GM19025 (cell line): ENCODE measurements around the gene TNFRSF21.
"Not testable (repeated sequence)": the region's sequence is repeated elsewhere in the genome, so short reads cannot be mapped to it uniquely, and the experiment has no call there.

ENCODE experiments used
- ATAC-seq: cut with Tn5 transposase; IDR thresholded peaks from one replicate; pipeline ENCODE4 v1.9.1; 2021; ENCODE audit warnings: mild to moderate bottlenecking, low read depth, moderate library complexity; ENCODE audit not compliant: unreplicated experiment

TNFRSF21 gene, protein sequence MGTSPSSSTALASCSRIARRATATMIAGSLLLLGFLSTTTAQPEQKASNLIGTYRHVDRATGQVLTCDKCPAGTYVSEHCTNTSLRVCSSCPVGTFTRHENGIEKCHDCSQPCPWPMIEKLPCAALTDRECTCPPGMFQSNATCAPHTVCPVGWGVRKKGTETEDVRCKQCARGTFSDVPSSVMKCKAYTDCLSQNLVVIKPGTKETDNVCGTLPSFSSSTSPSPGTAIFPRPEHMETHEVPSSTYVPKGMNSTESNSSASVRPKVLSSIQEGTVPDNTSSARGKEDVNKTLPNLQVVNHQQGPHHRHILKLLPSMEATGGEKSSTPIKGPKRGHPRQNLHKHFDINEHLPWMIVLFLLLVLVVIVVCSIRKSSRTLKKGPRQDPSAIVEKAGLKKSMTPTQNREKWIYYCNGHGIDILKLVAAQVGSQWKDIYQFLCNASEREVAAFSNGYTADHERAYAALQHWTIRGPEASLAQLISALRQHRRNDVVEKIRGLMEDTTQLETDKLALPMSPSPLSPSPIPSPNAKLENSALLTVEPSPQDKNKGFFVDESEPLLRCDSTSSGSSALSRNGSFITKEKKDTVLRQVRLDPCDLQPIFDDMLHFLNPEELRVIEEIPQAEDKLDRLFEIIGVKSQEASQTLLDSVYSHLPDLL

DNA sequence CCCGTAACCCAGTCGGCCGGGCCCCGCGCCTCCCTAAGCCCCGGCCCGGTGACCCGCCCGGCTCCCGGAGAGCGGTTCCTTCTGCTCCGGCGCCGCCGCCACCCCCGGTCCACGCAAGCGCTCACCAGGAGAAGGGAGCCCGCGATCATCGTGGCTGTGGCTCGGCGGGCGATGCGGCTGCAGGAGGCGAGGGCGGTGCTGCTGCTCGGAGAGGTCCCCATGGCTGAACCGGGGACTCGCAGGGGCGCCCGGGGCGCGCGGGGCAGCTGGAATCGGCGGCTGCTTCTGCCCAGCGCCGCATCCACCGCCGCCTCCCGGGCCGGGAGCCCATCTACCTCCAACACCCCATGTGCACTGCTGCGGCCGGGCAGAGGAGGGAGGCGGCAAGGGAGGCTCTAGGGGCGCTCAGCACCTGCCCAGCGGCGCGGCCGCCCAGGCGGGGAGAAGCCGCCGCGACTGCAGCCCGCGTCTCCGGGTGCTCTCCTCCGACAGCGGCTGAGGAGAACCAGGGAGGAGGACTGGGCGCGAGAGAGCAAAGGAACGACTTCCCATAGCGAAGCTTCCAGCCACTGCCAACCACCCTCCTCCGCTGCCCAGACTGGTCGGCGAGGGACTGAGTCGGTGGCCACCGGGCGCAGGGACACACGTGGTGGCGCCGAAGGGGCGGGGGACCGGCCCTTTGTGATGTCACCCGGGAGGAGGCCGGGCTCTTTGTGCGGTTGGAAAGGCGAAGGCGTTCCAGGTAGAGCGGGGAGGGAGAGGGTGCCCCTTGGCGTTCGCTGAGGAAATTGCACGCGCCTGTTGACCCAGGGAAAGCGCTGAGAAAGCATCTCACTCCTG is at the start of gene TNFRSF21:
TSS of gene TNFRSF21 (minus strand) at position 615 of the 840 bp plus-strand sequence. CDS start at position 221, 394 bp downstream.
- ATAC-seq = peak; percentile 98

DNA sequence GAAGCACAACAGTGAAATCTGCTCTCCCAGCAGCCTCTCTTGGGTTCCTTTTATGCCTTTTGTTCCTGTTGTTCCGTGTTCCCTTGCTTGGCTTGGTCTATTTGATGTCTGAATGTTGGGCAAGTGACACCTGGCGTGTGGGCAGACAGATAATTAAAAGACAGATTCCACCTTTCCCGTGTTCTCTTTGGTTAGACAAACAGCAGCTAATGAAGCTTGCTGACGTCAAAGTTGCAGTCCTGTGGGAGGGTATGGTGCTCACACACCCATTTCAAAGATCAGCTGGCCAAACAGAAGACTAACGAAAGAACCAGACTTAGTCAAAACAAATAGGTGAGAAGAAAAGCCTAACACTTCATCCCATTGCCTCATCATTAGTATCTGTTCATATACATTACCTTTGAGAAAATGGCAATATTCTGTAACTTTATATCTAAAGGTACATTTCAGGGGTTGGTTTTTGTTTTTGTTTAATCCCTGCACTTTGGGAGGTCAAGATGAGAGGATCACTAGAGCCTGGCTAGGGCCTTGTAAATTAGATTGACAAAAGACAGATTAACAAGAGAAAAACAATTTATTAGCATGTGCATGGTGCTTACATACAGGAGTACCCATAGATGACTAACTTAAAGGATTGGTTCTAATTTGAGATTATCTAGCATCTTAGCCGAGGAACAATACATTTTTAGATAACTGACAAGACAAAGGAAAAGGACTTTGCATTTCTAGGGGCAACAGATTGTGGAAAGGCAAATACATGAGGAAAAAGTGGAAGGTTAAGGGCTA is 48.9 kb upstream of the TNFRSF21 start:
- peak; percentile 33 for ATAC-seq

DNA sequence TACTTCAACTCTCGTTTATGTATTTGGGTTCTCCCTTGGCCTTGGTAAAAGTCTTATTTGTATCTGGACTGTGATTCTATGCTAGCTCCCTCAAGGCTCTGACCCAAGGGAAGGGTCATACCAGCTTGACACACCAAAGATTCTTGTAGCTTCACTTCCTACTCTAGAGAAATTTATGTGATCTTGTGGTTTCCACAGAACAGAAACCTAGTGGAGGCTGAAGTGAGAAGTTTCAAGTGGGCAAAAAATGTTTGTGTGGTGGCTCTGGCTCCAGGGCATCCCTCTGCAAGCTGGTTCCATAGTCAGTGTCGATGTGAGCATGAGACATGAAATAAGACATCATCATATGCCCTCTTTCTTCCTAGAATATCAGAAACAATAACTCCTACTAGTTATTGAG is 48.1 kb upstream of the TNFRSF21 start:
- ATAC-seq = peak; percentile 62

DNA sequence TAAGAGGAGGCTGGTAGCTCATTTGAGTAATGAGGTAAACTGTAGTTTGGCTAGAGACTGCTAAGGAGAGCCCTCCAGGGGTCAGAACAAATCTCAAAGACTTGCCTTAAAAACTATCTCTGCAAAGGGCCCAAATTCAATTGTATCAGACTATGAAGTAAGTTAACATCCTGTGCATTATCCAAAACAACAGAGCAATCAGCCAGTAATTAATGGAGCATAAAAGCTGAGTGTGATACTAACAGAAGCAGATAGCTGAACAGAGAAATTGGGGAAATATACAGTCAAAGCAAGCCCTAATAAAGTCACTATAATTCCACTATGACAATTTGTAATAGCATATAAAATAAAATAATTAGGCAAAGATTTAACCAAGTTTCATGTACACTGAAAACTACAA is 45.8 kb upstream of the TNFRSF21 start:
- ATAC-seq = no peak

DNA sequence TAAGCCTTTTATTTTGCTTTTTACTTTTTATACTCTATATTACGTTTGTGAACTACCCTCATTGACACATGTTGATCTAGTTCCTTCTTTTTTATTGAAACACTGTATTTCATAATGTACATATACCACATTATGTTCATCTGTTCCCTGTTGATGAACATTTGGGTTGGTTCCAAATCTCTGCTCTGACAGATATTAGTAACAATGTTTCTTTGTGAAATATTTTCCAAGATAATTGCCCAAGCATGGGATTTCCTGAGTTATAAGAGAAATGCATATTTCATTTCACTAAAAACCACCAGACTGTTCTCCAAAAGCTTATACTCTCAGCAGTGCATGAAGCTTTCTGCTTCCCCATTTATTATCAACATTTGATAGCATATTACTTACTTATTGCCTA is 44.2 kb upstream of the TNFRSF21 start:
- ATAC-seq = no peak

DNA sequence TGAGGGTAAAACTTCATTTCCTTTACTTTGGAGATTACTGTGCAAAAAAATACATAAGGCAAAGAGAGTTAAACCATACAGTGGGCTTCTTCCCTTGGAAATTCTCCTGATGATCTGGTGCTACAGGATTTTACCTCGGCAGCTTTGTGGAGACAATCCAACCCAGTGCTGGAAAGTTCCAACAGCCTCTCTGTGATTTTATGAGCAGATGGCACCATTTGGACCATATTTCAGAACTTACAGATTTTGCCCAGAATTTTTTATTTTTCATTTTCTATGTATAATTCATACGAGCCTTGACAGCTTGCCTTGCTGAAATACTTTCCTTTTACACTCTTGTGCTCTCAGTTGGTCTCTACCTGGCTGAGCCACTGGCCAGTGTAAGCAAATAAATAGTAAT is 43.3 kb upstream of the TNFRSF21 start:
- no peak for ATAC-seq

DNA sequence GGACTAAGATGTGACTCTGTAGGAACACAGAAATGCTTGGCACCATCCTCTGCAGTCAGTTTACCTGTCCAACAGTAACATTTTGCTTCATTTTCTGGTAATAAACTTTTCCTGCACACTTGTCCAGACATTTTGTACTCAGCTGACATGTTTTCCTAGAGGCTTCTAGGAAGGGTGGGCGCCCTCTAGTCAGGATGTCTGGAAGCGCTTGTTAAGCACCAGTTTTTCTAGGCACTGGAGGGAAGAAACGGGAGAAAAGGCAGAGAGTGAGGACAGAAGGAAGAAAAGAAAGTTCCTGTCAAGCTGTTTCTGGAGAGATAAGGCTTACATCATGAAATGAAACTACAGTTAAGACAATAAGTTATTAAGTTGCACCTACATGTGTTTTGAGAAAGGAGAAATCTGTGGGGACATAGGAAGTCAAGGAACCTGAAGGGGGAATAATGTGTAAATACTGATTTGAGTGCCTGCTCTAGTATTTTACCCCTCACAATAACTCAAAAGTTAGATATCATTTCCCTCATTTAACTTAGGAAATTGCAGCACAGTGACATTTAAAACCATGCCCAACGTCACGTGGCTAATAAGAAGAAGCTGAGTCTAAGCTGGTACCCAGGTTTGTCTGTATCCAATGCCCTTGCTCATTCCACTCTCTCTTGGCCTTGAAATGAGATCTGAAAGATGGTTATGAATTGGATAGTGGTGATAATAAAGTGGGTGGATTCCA is 42.7 kb upstream of the TNFRSF21 start:
- no peak for ATAC-seq

DNA sequence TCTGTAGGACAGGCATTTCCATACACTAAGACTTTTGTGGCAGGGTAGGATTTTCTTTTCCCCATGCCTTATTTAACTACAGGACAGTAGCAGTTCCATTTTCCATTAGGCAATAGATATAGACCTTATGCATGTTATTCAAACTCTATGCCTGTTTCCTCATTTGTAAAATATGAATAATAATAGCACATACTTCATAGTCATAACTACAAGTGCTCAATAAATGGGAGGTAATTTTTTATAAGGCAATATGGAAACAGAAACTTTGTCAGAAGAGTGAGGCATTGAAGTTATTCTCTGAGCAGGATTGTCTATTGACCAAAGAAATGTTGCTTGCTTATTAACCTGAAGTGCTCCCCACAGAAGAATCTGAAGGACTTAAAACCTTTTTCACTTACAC is 41.9 kb upstream of the TNFRSF21 start:
- ATAC-seq = no peak

DNA sequence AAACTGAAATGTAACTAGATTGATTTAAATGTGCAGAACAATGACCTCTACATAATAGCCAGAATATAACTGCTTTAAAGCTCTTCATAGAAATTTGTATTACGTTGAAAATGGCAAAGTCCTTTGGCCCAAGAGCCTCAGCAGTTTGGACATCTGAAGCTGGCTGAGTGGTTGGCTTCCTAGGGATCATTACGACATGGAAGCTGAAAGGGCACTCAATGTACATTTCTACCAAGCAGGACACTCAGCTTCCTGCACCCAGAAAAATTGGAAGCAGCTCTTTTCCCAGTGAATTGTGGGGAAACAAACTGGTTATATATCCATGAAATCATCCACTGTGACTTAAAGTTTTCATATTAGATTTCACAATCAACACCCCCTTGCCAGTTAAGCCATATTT is 40.2 kb upstream of the TNFRSF21 start:
- ATAC-seq = no peak

DNA sequence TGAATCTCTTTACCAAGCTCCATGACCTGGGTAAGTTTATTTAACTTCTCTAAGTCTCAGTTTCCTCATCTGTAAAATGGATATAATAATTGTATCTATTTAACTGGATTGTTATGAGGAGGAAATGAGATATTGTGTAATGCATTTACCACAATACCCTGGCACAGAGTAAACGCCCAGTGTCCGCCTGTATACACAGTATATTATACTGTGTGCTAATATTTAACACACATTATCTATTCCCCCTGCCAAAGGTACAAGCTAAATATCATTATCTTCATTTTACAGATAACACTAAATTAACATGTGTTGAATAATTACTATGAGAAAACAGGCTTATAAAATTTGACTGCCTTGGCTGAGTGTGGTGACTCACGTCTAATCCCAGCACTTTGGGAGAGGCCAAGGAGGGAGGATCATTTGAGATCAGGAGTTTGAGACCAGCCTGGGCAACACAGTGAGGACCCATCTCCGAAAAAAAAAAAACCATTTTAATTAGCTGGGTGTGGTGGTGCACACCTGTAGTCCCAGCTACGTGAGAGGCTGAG is 38.7 kb upstream of the TNFRSF21 start:
- no peak for ATAC-seq

DNA sequence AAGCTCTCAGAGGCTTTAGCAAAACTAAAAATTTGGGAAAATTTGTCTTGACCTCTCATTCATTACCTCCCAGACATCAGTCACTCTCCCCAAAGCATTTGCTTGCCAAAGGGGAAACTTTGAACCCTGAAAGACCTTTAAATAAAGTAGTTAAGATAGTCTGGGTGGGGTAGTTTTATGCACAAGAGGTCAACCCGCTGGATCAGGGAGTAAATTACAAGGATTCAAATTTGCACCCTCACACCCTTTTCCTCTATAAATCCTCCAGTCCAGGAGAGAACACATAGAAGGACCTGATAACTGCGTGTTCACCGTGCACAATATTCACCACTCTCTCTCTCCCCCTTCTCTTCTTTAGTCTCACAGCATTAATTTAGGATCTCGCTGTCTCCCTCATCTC is 36.1 kb upstream of the TNFRSF21 start:
- no peak for ATAC-seq

DNA sequence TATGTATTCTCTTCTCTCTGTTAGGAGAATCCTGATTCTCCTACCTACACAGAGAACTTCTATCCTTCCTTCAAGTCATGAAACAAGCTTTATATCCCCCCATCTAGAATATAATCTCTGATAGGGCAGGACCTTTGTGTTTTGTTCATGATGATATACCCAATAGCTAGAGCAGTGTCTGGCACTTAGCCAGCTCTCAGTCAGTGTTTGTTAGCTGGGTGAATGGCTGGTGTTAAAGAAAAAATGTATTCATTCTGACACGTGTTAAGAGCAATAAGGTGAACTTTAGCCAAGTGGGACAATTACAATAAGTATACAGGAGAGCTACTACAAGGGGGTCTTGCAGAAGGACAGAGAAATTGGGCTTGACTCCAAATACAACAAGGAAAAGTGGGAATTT is 34.3 kb upstream of the TNFRSF21 start:
- no peak for ATAC-seq

DNA sequence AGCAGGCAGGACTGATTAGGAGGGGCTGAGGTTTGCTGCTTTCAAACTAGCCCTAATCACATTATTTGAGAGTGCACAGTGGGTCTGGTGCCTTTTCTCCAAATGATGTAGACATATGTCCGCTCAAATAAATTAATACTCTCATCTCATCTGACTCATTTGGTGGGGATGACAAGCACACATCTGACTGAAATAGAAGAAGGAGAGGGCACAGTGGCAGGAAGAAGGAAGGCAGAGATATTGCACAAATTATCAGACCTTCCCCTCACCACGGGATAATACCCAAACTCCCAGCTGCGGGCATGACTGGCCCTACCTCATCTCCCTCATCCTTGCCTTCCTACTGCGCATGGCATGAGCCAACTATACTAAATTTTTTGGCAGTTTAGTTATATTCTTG is 33.9 kb upstream of the TNFRSF21 start:
- ATAC-seq = no peak

DNA sequence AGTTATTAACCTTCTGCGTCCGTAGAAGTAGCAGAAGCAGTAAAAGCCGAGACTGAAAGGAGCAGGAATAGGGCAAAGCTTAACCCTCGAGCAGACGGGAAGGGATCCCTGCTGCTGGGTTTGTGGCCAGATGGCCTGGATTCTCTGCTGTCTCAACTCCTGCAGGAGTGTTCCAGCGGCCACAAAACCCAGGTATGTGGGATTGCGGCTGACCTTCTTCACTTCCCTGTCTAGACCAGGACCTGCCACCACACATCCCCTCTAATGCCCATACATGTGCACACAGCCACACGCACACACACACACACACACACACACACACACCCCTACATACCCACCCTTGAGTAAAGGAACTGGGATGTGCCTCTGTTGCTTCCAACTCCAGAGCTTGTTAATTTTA is 33.1 kb upstream of the TNFRSF21 start:
- ATAC-seq = no peak

DNA sequence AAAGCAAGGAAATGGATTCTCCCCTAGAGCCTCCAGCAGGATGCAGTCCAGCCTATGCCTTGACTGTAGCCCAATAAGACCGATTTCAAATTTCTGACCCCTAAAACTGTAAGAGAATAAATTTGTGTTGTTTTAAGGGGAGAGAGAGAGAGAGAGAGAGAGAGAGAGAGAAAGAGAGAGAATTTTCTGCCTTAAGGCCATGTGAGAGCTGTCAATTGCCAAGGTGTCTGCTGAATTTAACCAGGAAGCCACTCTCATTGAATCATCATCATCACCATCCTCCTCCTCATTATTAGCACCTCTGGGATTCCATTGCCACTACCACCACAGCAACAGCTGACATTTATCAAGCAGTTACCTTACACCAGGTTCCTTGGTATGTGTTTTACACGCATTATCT is 27.8 kb upstream of the TNFRSF21 start:
- no peak for ATAC-seq

DNA sequence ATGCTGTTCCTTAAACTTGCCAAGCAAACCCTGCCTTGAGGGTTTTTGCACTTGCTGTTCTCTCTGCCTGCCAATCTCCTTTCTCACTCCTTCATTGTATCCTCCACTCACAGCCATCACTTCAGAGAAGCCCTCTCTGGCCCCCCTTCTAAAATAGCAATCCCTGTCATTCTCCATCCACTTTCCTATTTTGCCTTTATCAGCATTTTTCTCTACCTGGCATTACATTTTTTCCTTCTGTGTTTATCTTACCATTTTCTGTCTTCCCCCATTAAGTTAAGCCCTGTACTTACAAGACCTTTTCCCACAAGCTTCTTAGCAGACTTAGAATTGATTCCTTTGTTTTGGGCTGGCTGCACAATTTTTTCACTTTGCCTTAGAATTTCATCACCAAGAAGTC is 26.6 kb upstream of the TNFRSF21 start:
- ATAC-seq = no peak

DNA sequence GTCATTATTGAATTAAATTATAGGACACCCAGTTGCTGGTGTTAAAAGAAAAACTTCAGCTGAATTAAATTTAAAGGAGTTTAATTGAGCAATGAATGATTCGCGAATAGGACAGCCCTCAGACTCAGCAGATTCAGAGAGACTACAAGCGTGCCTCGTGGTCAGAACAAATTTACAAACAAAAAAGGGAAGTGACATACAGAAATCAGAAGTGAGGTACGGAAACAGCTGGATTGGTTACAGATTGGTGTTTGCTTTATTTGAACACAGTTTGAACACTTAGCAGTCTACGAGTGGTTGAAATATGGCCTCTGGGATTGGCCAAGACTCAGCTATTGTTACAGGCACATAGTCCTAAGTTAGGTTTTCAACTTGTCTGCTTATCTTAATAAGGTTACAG is 25.8 kb upstream of the TNFRSF21 start:
- peak; percentile 92 for ATAC-seq

DNA sequence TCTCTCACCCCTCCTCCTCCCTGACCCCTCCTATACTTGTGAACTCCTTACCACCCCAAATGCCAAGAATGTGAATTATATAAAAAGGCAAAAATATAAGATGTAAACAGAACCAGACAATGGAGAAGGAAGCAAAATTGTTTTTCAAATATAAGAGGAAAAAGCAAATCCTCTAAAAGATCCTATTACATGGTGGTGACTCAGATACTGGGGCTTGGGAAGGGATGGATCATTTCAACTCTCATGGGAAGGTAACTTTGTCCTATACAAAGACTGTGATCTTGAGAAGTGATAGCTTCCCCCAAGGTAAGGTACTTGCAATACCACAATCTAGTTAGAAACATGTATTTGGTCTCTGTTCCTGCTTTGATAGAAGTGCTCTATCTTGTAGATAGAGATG is 24.6 kb upstream of the TNFRSF21 start:
- no peak for ATAC-seq

DNA sequence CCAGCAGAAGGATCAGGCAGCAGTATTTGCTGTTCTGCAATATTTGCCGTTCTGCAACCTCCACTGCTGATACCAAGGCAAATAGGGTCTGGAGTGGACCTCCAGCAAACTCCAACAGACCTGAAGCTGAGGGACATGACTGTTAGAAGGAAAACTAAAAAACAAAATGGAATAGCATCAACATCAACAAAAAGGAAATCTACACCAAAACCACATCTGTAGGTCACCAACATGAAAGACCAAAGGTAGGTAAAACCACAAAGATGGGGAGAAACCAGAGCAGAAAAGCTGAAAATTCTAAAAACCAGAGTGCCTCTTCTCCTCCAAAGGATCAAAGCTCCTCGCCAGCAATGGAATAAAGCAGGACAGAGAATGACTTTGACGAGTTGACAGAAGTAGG is 18.9 kb upstream of the TNFRSF21 start:
- ATAC-seq = not testable (repeated sequence)

DNA sequence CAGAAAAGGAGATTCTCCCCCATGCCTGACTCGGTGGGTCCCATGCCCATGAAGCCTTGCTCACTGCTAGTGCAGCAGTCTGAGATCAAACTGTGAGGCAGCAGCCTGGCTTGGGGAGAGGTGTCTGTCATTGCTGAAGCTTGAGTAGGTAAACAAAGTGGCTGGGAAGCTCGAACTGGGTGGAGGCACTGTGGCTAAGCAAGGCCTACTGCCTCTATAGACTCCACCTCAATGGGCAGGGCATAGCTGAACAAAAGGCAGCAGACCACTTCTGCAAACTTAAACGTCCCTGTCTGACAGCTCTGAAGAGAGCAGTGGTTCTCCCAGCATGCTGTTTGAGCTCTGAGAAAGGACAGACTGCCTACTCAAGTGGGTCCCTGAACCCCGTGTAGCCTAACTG is 18.4 kb upstream of the TNFRSF21 start:
- ATAC-seq = not testable (repeated sequence)
